Activated CD8-positive, alpha-beta memory T cell treated with anti-CD3 and anti-CD28 coated beads for 48 hours (primary cell): ENCODE measurements around the gene UBE2C.

Source experiments
- DNase-seq, 3 experiments: peaks; one replicate each; pipeline ENCODE4 v3.0.0-alpha.2; 2020; ENCODE audit warnings: low read depth in 2 of 3, low spot score in 2 of 3

UBE2C gene

GRCh38 chr20:45833030-45833882, 20.8 kb downstream of the UBE2C start, which contains the start of gene SNX21:
Gene SNX21 (plus strand): TSS chr20:45833799. CDS start chr20:45833920, 121 bp downstream.
- no peak for DNase-seq

DNA sequence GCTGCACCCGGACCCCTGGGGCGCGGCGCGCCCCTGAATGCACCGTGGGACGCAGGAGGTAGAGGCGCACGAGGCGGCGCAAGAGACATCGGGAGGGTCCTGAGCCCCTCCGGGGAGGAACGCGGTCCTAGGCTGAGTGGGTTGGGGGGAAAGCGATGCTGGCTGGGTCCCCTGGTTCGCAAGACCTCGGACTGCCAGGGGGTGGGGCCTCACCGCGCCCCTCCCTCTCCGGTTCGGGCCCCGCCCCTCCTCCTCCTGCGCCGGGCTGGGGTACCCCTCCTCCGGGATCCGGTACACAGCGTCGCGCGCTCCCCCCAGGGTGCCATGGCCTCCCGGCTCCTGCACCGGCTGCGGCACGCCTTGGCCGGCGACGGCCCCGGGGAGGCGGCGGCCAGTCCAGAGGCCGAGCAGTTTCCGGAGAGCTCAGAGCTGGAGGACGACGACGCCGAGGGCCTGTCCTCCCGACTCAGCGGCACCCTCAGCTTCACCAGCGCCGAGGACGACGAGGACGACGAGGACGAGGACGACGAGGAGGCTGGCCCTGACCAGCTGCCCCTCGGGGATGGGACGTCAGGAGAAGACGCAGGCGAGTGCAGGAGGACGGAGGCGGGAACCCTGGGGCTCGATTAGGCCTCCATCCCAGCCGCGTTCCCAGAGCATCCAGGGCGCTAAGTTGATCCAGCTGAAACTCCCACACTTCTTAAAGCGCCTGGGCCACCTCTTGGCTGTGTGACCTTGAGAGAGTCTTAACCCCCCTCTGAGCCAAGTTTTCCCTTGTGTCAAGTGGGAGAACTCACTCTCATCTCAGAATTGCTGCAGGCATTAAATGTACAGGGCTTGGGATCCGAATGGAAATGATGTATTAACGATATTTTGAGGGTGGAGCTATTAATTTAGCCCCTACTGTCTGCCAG, 21.7 kb downstream of the UBE2C start:
- DNase-seq: no peak

GRCh38 chr20:45834797-45835161, 22.3 kb downstream of the UBE2C start:
- DNase-seq: no peak

GRCh38 chr20:45835329-45835765, 22.9 kb downstream of the UBE2C start:
- DNase-seq: no peak

- DNase-seq: no peak
Observed at GRCh38 chr20:45835825-45836224, 23.4 kb downstream of the UBE2C start.

GRCh38 chr20:45836841-45837240, 24.4 kb downstream of the UBE2C start:
- no peak for DNase-seq

DNA sequence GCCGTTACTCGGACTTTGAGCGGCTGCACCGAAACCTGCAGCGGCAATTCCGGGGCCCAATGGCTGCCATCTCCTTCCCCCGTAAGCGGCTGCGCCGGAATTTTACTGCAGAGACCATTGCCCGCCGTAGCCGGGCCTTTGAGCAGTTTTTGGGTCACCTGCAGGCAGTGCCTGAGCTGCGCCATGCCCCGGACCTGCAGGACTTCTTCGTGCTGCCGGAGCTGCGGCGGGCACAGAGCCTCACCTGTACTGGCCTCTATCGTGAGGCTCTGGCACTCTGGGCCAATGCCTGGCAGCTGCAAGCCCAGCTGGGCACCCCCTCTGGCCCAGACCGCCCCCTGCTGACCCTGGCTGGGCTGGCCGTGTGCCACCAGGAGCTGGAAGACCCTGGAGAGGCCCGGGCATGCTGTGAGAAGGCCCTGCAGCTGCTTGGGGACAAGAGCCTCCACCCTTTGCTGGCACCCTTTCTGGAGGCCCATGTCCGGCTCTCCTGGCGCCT, 28.3 kb downstream of the UBE2C start:
- DNase-seq: no peak

DNA sequence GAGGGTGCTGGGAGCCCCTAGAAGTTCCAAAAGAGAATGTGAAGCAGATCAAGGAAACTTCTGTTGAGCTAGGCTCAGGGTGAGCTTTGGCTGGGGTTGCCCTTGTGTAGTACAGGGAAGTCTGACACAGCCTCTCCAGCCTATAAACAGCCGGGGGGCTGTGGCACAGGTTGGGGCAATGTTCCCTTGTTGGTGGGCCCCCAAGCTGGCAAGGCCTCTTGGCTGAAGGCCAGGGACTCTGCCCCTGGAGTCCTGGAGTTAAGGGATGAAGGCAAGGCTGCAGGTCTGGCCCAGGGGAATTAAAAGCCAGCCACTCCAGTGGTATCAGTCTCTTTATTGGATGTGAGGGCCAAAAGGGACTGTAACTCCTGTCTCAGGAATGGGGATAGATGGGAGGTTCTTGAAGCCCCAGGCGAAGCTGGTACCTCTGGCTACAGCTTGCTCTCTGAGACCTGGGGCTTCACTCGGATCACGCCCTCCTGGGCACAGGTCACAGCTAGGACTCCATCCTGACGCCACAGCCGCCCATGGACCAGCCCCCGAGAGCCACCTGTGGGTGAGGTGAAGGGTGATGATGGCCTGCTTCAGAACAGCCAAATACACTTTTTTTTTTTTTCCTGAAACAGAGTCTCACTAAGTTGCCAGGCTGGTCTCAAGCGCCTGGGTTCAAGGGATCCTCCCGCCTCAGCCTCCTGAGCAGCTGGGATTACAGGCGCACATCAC, 29.1 kb downstream of the UBE2C start:
- DNase-seq: no peak

DNA sequence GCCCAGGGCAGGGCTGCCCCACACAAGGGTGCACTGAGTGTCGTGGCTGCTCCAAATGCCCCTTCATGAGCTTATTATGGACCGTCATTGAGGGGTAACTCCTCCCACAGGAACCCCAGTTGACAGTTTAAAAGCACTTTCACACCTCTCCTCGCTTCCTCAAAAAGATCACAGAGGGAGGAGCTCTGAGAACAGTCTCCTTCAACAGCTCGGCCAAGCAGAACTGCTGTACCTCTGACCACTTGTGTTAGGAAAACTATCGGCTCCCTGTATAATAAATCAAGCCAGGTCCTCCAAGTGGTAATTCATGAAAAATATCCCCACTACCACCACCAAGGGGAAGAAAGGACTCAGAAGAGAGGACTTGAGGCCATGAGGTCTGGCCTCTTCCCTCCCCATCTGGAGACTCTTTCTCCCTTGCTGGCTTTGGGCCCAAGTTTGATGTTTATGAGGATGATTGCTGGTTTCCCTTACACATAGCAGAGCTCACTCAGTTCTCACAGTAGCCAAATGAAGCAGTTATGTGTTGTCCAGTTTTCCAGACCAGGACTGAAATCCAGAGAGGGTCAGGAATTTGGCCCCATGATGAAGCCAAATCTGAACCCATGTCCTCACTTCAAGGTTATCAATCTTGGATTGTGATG, 29.8 kb downstream of the UBE2C start:
- no peak for DNase-seq

DNA sequence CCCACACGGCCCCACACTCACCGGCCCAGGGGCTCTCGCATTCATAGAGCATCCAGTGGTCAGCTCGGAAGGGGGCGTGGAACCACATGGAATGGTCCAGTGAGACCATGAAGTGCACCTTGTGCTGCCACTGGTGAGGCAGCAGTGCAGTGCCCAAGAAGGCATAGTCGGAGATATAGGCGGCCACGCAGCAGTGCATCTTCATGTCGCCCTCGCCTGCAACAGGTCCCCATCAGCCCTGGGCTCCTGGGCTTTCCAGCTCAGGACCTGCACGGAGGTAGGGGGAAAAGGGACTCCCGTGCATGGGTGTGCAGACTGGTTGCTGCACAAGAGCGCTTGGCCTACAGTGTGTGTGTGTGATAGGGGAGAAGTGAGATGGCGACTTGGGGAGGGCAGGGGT, 31.1 kb downstream of the UBE2C start:
- no peak for DNase-seq

DNA sequence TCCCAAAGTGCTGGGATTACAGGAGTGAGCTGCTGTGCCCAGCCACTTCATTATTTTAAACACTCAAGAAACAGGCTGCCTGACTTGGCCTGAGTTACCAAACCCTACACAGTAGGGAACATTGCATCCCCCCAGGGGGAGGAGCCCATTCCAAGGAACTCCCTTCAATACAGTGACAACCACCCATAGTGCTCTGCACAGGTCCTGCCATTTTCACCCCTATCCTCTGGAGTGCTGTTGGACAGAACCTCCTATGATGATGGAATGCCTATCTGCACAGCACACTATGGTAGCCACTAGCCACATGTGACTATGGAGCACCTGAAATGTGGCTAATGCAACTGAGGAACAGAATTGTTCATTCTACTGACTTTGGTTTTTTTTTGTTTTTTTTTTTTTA, 33.0 kb downstream of the UBE2C start:
- no peak for DNase-seq

DNA sequence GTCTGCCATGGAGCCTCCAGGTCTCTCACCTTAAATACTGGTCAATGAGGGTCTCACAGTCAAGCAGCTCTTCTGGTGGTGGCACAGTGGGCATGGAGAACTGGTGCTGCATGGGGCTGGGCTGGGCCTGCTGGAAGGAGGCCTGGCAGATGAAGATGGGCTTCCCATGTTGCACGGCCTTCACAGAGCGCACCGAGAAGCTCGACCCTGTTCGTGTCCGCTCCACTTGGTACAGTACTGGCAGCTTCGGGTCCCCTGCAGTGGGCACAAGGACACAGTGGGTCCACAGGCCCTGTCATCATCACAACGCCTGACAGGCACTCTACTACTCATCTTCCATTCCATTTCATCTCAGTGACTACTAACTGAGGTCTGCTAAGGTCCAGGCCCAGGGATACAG, 36.0 kb downstream of the UBE2C start:
- no peak for DNase-seq

GRCh38 chr20:45848969-45849582, 36.6 kb downstream of the UBE2C start:
- DNase-seq: no peak

DNA sequence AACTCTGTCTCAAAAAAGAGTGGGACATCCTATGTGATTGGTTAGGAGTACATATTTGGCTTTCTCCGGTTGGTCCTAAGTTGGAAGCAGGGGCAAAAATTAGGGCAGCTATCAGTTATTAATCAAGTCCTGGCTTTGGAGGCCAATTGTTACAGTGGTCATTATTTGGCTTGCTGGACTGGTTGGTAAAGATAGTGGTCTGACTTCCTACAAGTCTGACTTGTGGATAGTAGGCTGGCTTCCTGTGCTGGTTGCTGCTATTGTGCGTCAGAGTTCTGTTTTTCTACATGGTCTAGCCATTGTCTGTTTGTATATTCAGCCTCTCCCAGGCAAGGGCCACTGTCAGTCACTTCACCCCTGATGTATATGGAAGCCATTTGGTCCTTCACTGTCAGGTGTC, 37.8 kb downstream of the UBE2C start:
- no peak for DNase-seq

DNA sequence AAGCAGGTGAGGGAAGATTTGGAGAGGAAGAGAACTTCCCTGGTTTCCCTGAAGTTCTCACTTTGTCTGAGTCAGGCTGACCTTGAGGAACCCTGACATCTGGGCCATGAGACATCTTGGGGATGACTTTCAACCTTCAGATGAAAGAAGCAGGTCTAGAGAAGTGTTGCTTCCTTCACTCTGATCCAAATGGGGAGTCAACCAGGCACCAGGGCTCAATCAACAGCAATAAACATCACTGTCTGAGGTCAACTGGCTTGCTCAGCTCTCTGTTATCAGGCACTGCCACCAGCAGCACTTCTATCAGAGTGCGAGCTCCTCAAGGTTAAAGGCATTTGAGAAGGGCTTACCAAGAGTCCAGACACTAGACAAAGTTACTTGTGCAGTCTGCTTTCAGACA, 38.5 kb downstream of the UBE2C start:
- DNase-seq: no peak

DNA sequence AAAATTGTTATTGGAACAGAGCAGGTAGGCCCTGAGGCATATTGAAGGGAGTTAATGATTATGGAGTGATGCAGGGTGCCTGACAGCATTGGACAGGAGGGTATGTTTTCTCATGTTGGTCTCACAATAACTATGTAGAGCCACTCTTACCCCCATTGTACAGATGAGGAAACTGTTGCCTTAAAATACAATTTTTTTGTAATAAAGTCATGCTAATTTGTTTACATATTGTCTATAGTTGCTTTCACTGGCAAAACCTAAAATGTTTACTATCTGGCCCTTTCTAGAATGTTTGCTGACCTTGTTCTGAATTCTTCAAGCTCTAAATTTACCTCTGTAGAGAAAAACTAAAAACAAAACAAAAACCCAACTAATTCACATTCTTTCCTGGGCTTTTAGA, 39.1 kb downstream of the UBE2C start:
- no peak for DNase-seq

GRCh38 chr20:45852326-45852725, 39.9 kb downstream of the UBE2C start:
- DNase-seq: no peak

DNA sequence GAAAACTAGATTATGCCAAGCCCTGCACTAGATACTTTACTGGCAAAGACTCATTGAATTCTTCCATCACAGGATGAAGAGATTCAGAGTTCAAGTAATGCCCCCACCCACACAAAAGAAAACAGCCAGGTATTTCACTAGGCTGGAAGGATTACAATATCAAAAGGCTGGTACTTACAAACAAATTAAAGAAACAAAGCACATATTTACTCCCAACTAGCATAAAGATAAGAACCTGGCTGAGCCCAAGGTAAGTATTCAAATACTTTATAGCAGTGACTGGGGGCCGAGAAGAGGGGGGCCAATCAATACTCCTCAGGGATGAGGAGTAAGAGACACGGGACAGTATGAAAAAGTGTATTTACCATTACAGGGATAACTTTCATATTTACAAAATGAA, 41.0 kb downstream of the UBE2C start:
- no peak for DNase-seq

DNA sequence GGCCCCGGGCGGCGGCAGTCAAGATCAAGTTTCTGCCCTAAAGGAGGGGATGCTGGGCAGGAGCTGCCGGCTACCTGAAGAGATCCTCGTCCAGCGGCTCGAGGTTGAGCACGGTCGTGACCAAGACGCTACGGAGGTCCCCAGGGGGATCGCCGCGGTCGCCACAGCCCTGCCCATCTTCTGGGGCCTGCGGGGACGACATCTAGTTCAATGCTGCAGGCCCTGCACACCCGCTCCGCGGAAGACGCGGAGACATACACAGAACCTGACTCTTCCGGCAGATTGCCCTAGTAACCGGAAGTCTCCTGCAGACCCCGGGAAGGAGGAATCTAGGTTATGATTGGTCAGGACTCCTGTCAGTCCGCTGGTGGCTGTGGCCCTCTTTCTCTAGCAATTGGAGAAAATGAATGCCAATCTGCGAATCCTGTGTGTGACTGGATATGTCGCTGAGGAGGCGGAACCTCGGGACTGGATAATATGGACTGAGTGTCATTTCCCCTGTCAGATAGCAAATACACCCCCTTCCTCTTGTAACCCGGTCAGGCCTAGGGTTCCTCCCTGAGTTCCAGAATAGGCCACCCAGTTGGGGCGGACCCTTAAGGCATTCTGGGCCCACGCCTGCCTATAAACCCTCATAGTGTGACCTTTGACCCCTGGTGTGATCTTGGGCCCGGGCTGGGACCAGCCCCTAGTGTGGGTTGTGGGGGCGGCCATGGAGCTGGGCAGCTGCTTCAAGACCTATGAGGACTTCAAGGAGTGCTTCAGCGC, 44.9 kb downstream of the UBE2C start, which contains the start of the genes ACOT8 and ZSWIM3:
Gene ACOT8 (minus strand): TSS at position 279 of the 768 bp plus-strand sequence. CDS start 77 bp downstream, at position 202.
Gene ZSWIM3 (plus strand): TSS at position 501 of the 768 bp plus-strand sequence. CDS start 212 bp downstream, at position 713.
- peak; percentile 57 to 77 (median 75) for DNase-seq
